Thyroid gland (tissue), 4 donors: ENCODE results near the gene PADI2.

ENCODE experiments used
- POLR2A ChIP-seq, 2 donors: fragments of 450-650 bp; IDR thresholded peaks; one replicate each; pipeline ENCODE4 v1.6.1; 2017; ENCODE audit warnings: antibody characterized with exemption in 2 of 2, mild to moderate bottlenecking in 2 of 2, moderate library complexity in 1 of 2
- TF ChIP-seq, protein P1 (sequence below), 6 experiments: fragments of 200-600 bp in 3 of 6; fragments of 450-650 bp in 3 of 6; sonication (generic) in 3 of 6; IDR thresholded peaks; one replicate each; pipeline ENCODE4 v1.5.1; 2016 to 2019; ENCODE audit warnings: antibody characterized with exemption in 6 of 6, mild to moderate bottlenecking in 2 of 6, inconsistent platforms in 1 of 6, moderate library complexity in 1 of 6

DNA sequence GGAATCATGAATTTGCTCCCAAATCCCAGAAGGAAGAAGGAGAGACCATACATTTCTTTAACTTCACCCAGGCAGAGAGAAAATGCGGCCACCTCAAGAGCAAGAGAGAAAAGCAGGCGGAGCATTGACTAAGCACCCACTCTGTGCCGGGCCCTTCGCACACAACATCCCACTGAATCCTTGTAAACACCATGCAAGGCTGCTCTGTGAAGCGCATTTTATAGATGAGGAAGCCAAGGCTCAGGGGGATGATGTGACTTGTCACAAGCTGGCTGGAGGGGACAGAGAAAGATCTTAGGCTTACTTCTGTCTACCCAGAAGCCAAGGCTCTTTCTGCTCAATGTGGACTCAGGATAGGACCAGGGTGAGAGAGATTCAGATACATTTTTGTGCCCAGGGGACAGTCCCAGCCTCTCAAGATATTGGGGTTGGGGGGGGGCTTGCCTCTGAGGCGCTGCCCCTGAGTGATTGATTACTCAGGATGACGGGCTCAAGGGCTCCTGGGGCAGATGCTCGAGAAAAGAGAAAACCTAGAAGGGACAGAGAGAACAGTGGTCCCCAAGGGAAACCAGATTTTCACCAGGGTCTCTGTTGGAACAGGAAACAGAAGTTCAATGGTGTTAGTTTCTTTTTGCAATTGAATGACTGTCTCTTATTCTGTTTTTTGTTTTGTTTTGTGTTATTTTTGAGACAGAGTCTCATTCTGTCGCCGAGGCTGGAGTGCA is 19.5 kb downstream of the PADI2 start:
- TF ChIP-seq, protein P1, sequence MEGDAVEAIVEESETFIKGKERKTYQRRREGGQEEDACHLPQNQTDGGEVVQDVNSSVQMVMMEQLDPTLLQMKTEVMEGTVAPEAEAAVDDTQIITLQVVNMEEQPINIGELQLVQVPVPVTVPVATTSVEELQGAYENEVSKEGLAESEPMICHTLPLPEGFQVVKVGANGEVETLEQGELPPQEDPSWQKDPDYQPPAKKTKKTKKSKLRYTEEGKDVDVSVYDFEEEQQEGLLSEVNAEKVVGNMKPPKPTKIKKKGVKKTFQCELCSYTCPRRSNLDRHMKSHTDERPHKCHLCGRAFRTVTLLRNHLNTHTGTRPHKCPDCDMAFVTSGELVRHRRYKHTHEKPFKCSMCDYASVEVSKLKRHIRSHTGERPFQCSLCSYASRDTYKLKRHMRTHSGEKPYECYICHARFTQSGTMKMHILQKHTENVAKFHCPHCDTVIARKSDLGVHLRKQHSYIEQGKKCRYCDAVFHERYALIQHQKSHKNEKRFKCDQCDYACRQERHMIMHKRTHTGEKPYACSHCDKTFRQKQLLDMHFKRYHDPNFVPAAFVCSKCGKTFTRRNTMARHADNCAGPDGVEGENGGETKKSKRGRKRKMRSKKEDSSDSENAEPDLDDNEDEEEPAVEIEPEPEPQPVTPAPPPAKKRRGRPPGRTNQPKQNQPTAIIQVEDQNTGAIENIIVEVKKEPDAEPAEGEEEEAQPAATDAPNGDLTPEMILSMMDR (IDR thresholded peaks at IDR 0.05): no peak
- no peak for TF ChIP-seq POLR2A (IDR thresholded peaks at IDR 0.05)
